Bronchial epithelial cell (primary cell): ENCODE results near the gene KIRREL2. TPM values are rescaled to one million over a fixed set of nuclear protein-coding genes. Genes with fewer than 3 reads are reported as not detected.

Experiments used
- DNase-seq: peaks from one replicate; pipeline ENCODE4 v3.0.0-alpha.2; 2010; ENCODE audit warnings: low read depth
- FAIRE-seq: peaks from 2 replicates; lab custom pipeline; 2011; peaks lifted over from hg19 to GRCh38; lab: Jason Lieb, UNC
- H3K27me3 ChIP-seq: 2 replicates; pipeline ENCODE4 v1.5.1; 2011; ENCODE audit warnings: low read length; ENCODE audit not compliant: control insufficient read depth, insufficient read depth
- H3K36me3 ChIP-seq: 2 replicates; pipeline ENCODE4 v1.5.1; 2011; ENCODE audit warnings: low read length; ENCODE audit not compliant: control insufficient read depth, insufficient read depth
- H3K4me3 ChIP-seq: 2 replicates; pipeline ENCODE4 v1.5.1; 2011; ENCODE audit warnings: mild to moderate bottlenecking, low read depth, low read length, control low read depth
- CTCF ChIP-seq: IDR thresholded peaks from 2 replicates; pipeline ENCODE4 v1.5.1; 2011; ENCODE audit warnings: mild to moderate bottlenecking, moderate library complexity, low read length, control low read depth, inconsistent platforms; ENCODE audit not compliant: insufficient read depth, severe bottlenecking
- total RNA-seq: library from RNA; depleted of rRNA; stranded (reverse); fragments of >200 nt; gene quantifications from 2 replicates; pipeline ENCODE4 v1.2.1, GENCODE V29; 2014

Gene KIRREL2
- total RNA-seq, 1 donor from 2014 or later = not detected

- TF ChIP-seq CTCF = no peak
- FAIRE-seq (no peak), DNase-seq (no peak)
- H3K36me3 ChIP-seq = no peaks in the 10 kb centered on the region
- H3K27me3 ChIP-seq = peaks cover 13% of the 10 kb centered on the region
- H3K4me3 ChIP-seq = no peak overlapping the region
These were observed 13.9 kb upstream of the KIRREL2 start for GRCh38 chr19:35842666-35843272.

- peaks cover 13% of the 10 kb centered on the region for H3K27me3 ChIP-seq
- TF ChIP-seq CTCF = no peak
- FAIRE-seq (no peak), DNase-seq (peak; percentile 6)
- H3K36me3 ChIP-seq = no peaks in the 10 kb centered on the region
- H3K4me3 ChIP-seq = no peak overlapping the region
These were observed 12.8 kb upstream of the KIRREL2 start for GRCh38 chr19:35843676-35844481.

GRCh38 chr19:35844482-35845214 is 12.1 kb upstream of the KIRREL2 start:
- no peaks in the 10 kb centered on the region for H3K36me3 ChIP-seq
- no peak overlapping the region for H3K4me3 ChIP-seq
- peaks cover 13% of the 10 kb centered on the region for H3K27me3 ChIP-seq
- TF ChIP-seq CTCF = no peak
- DNase-seq = no peak
- no peak for FAIRE-seq

GRCh38 chr19:35845215-35846037 is 11.3 kb upstream of the KIRREL2 start:
- FAIRE-seq (no peak), DNase-seq (peak; percentile 9)

More at GRCh38 chr19:35845215-35846037, 11.3 kb upstream of the KIRREL2 start:
- Histone ChIP-seq H3K36me3 (no peaks in the 10 kb centered on the region), H3K4me3 (peak overlapping the region; percentile 16), H3K27me3 (peaks cover 13% of the 10 kb centered on the region)
- no peak for TF ChIP-seq CTCF
